Sigmoid colon (tissue), 7 donors: ENCODE data around the gene ANKRD33. TPM values are rescaled to one million over a fixed set of nuclear protein-coding genes. Genes with fewer than 3 reads are reported as not detected.
A peak's percentile ranks its signal among the peaks of the same experiment; 100 is the strongest.

Experiments
- DNase-seq: peaks from one replicate; pipeline ENCODE4 v3.0.0-alpha.2; 2019
- H3K27ac ChIP-seq, 4 donors: fragments of 200-600 bp; sonication (generic); one replicate each; pipeline ENCODE4 v1.5.1; 2016 to 2019; ENCODE audit warnings: mild to moderate bottlenecking in 1 of 4
- H3K27me3 ChIP-seq, 3 donors: fragments of 200-600 bp; sonication (generic); one replicate each; pipeline ENCODE4 v1.5.1; 2019; ENCODE audit warnings: mild to moderate bottlenecking in 1 of 3
- H3K36me3 ChIP-seq, 4 donors: fragments of 200-600 bp; sonication (generic); one replicate each; pipeline ENCODE4 v1.5.1; 2016 to 2019
- H3K4me1 ChIP-seq, 4 donors: fragments of 200-600 bp; sonication (generic); one replicate each; pipeline ENCODE4 v1.5.1; 2017 to 2019
- H3K4me3 ChIP-seq, 4 donors: fragments of 200-600 bp; sonication (generic); one replicate each; pipeline ENCODE4 v1.5.1; 2017 to 2019; ENCODE audit warnings: mild to moderate bottlenecking in 2 of 4, moderate library complexity in 1 of 4
- H3K9me3 ChIP-seq, 4 donors: fragments of 200-600 bp in 3 of 4; sonication (generic) in 3 of 4; one replicate each; pipeline versions ENCODE4 v1.5.1 to v1.6.1; 2013 to 2019
- CTCF ChIP-seq, 4 experiments: fragments of 450-650 bp in 3 of 4; fragments of 200-600 bp in 1 of 4; IDR thresholded peaks; one replicate each; pipeline ENCODE4 v1.5.1; 2016 to 2019; ENCODE audit warnings: antibody characterized with exemption in 4 of 4, mild to moderate bottlenecking in 3 of 4, moderate library complexity in 2 of 4
- EP300 ChIP-seq, 4 donors: sonication (generic); formaldehyde crosslinking; IDR thresholded peaks; one replicate each; pipeline ENCODE4 v1.6.1; 2017; ENCODE audit warnings: antibody characterized with exemption in 4 of 4
- POLR2A ChIP-seq, 2 donors: fragments of 450-650 bp; IDR thresholded peaks; one replicate each; pipeline ENCODE4 v1.6.1; 2016; ENCODE audit warnings: antibody characterized with exemption in 2 of 2, mild to moderate bottlenecking in 2 of 2, moderate library complexity in 2 of 2
- POLR2AphosphoS5 ChIP-seq, 4 donors: sonication (generic); formaldehyde crosslinking; IDR thresholded peaks; one replicate each; pipeline ENCODE4 v1.6.1; 2017; ENCODE audit warnings: antibody characterized with exemption in 4 of 4
- WGBS, 2 donors: extraction: QIAGEN DNeasy Blood & Tissue Kit; methylation state at CpG; one replicate each; pipeline ENCODE4 v1.1.7; 2013; 5-methylcytosine and 5-hydroxymethylcytosine counted together
- intact Hi-C: fragments of 100-400 bp; cut with DNase I; formaldehyde crosslinking; loops from one replicate; pipeline ENCODE4 v1.15.1; 2023
- polyA plus RNA-seq, 3 donors: library from polyadenylated mRNA; stranded (reverse); fragments of 200-250 nt; gene quantifications; one replicate each; pipeline ENCODE4 v1.2.3, GENCODE V29; 2013
- total RNA-seq, 4 donors: library from RNA; depleted of rRNA; stranded (reverse); fragments of >200 nt; gene quantifications; one replicate each; pipeline ENCODE4 v1.1.0, GENCODE V29; 2016
- donor health status: healthy with polysubstance abuse.
- donor health status: Bipolar disorder and iron deficiency.
- donor health status: healthy.

The ANKRD33 gene
- total and polyA plus RNA-seq, 7 donors, result 0.16 TPM; not detected in 6

- H3K4me3 ChIP-seq, result no peak overlapping the region
- H3K36me3 ChIP-seq, result no peaks in the 10 kb centered on the region
- peak; percentile 62 for DNase-seq
- intact Hi-C loops, result no loop called here
- H3K27me3 ChIP-seq, result peaks cover 0 to 18% (median 15%) of the 10 kb centered on the region in 3 donors
- whole genome bisulfite sequencing, 2 donors, result 61 to 74% methylated on average over 15 of the region's 15 CpGs
- peaks cover 0 to 5% (median 0%) of the 10 kb centered on the region in 4 donors for H3K4me1 ChIP-seq
- no peak overlapping the region for H3K27ac ChIP-seq
- no peaks in the 10 kb centered on the region for H3K9me3 ChIP-seq
- TF ChIP-seq EP300 (IDR thresholded peaks at IDR 0.05), result no peak
- no peak for TF ChIP-seq POLR2A (IDR thresholded peaks at IDR 0.05)
- TF ChIP-seq CTCF (IDR thresholded peaks at IDR 0.05), result no peak
- no peak for TF ChIP-seq POLR2AphosphoS5 (IDR thresholded peaks at IDR 0.05)
Measured at GRCh38 chr12:51888316-51889215, 663 bp downstream of the ANKRD33 start.

DNA sequence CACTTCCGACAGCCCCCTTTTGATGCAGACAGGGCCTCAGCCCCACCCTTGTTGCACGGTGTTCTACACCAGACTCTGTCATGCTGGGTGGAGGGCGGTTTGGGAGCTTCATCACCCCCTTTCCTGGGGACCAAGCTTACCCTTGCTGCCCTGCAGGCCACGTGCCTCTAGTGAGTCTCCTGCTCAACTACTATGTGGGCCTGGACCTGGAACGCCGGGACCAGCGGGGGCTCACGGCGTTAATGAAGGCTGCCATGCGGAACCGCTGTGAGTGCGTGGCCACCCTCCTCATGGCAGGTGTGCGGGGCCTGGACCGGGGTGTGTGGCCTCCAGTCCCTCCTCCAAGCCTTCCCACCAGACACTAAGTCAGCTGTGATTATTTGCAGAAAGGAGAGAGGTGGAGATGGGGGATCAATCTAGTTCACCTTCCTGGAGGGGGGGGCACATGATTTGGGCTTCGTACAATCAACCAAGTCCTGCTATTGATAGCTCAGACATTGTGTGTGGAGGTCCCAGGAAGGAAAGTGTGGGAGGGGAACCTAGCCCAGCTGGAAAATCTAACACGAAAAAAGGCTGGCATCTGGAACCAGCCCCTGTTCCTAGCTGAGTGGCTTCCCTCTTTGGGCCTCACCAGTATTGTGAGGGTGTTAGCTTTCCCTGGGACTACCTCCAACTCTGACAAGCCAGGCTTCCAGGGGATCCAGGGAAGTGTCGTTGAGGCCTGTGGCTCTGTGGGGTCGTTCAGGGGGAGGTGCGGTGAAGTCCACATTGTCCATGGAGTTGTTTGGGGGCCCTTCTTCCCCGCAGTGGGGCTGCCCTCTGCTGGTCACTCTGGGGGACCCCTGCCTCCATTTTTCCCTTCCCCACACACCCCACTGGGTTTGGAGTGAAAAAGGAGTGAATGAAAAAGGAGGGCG, 1.6 kb downstream of the ANKRD33 start:
- H3K27me3 ChIP-seq, result peaks cover 0 to 18% (median 15%) of the 10 kb centered on the region in 3 donors
- 88 to 91% methylated on average over 21 of the region's 21 CpGs for WGBS, 2 donors
- peak; percentile 61 for DNase-seq

DNA sequence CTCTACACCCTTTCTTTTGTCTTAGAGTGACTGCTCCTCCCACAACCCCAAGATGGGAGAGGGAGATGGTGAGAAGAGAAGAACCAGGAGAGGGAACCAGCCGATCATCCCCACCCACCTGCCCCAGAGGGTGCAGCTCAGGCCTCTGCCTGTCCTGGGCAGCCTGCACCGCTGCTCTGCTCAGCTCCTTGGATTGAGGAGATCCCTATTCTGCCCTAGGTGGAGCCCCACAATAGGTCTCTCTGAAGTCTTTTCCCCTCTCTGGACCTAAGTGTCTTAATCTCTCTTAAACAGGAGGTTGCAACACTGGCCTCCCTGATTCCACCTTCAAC, 2.2 kb downstream of the ANKRD33 start:
- intact Hi-C loops, result loop anchor here (5.0 kb wide), 1 partner anchor 92 kb away; no protein-coding TSS in a partner anchor
- 92 to 96% methylated on average over 2 of the region's 2 CpGs for WGBS, 2 donors
- Histone ChIP-seq H3K9me3 (no peaks in the 10 kb centered on the region), H3K36me3 (no peaks in the 10 kb centered on the region), H3K4me1 (peaks cover 0 to 9% (median 0%) of the 10 kb centered on the region in 4 donors), H3K4me3 (no peak overlapping the region), H3K27ac (no peak overlapping the region), H3K27me3 (peaks cover 0 to 18% (median 15%) of the 10 kb centered on the region in 3 donors)
- TF ChIP-seq EP300 (IDR thresholded peaks at IDR 0.05) (no peak), POLR2A (IDR thresholded peaks at IDR 0.05) (no peak), POLR2AphosphoS5 (IDR thresholded peaks at IDR 0.05) (no peak), CTCF (IDR thresholded peaks at IDR 0.05) (no peak)
- DNase-seq, result no peak

More for the DNA sequence above, 1.6 kb downstream of the ANKRD33 start:
- TF ChIP-seq CTCF (IDR thresholded peaks at IDR 0.05), result no peak
- no peak for TF ChIP-seq EP300 (IDR thresholded peaks at IDR 0.05)
- TF ChIP-seq POLR2A (IDR thresholded peaks at IDR 0.05), result no peak
- TF ChIP-seq POLR2AphosphoS5 (IDR thresholded peaks at IDR 0.05), result no peak
- Histone ChIP-seq H3K36me3 (no peaks in the 10 kb centered on the region), H3K4me3 (no peak overlapping the region), H3K4me1 (peaks cover 0 to 5% (median 0%) of the 10 kb centered on the region in 4 donors), H3K27ac (no peak overlapping the region), H3K9me3 (no peaks in the 10 kb centered on the region)
- intact Hi-C loops, result loop anchor here (5.0 kb wide), 1 partner anchor 93 kb away; no protein-coding TSS in a partner anchor

DNA sequence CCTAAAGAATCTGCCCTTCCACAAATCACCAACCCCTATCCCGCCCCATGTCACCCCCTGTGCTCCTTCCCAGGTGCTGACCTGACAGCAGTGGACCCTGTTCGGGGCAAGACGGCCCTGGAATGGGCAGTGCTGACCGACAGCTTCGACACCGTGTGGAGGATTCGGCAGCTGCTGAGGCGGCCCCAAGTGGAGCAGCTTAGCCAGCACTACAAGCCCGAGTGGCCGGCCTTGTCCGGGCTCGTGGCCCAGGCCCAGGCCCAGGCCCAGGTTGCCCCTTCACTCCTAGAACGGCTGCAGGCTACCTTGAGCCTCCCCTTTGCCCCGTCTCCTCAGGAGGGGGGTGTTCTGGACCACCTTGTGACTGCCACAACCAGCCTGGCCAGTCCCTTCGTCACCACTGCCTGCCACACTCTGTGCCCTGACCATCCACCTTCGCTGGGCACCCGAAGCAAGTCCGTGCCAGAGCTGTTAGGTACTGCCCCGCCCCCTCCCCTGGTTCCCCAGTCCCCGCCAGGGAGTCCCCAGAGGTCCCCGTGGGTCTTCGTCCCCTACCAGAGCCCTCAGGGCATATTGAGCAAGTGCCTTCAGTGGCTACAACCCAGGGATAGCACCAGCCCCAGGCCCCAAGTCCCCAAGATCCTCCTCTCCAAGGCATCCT, 2.7 kb downstream of the ANKRD33 start:
- DNase-seq, result peak; percentile 56
- H3K36me3 ChIP-seq, result no peaks in the 10 kb centered on the region
- H3K27ac ChIP-seq, result no peak overlapping the region
- WGBS, 2 donors, result 90 to 92% methylated on average over 22 of the region's 22 CpGs
- intact Hi-C loops, result loop anchor here (5.0 kb wide), 1 partner anchor 92 kb away; no protein-coding TSS in a partner anchor
- peaks cover 0 to 12% (median 0%) of the 10 kb centered on the region in 4 donors for H3K4me1 ChIP-seq
- no peak for TF ChIP-seq EP300 (IDR thresholded peaks at IDR 0.05)
- no peak for TF ChIP-seq POLR2AphosphoS5 (IDR thresholded peaks at IDR 0.05)
- TF ChIP-seq POLR2A (IDR thresholded peaks at IDR 0.05), result no peak
- TF ChIP-seq CTCF (IDR thresholded peaks at IDR 0.05), result no peak
- peaks cover 0 to 18% (median 15%) of the 10 kb centered on the region in 3 donors for H3K27me3 ChIP-seq
- H3K4me3 ChIP-seq, result no peak overlapping the region
- H3K9me3 ChIP-seq, result no peaks in the 10 kb centered on the region
